ENCODE measurements around the gene VPS13D. TPM values are rescaled to one million over a fixed set of nuclear protein-coding genes. Genes with fewer than 3 reads are reported as not detected.
A peak's percentile ranks its signal among the peaks of the same experiment; 100 is the strongest.

The VPS13D gene
- total and polyA plus RNA-seq, 10 of the 15 experiments (the other 5 are each of a cell fraction or from before 2014, with no cell fraction given), result 1.4 to 16.9 (median 8.5) TPM

GRCh38 chr1:12472798-12473551 is 243.1 kb downstream of the VPS13D start:
- intact Hi-C loops (cut with micrococcal nuclease; ENCODE audit: unreplicated experiment), result no loop called here
- no peak overlapping the region for H3K9ac ChIP-seq (ENCODE audit: control insufficient read depth, insufficient read depth, low read length)

More at GRCh38 chr1:12472798-12473551, 243.1 kb downstream of the VPS13D start:
- no peaks in the 10 kb centered on the region for H4K20me1 ChIP-seq (ENCODE audit: control insufficient read depth, insufficient read depth)
- peak overlapping the region; percentile 1; the same call in 1 of the 2 replicates for H2AFZ ChIP-seq (ENCODE audit: control insufficient read depth, low read depth, low read length)
- no peak overlapping the region for H3K4me3 ChIP-seq
- H3K27me3 ChIP-seq (replicated peaks in 1 of 2; ENCODE audit: control insufficient read depth in 2 of 2, insufficient read depth in 2 of 2, low read length in 1 of 2), result no peaks in the 10 kb centered on the region
- ChIA-PET CTCF (interaction anchor here (1.0 kb wide), 1 partner anchor 16 kb away, joined by 3 read pairs; no protein-coding TSS in a partner anchor), RAD21 (ENCODE audit: unreplicated experiment) (no interaction called here), POLR2A (no interaction called here), SMC1A (ENCODE audit: uncharacterized antibody, unreplicated experiment) (no interaction called here)
- WGBS (ENCODE audit: insufficient coverage, insufficient replicate concordance, low lambda C conversion rate, missing lambda C conversion rate), result 43% methylated on average over 12 of the region's 12 CpGs
- H3K79me2 ChIP-seq (ENCODE audit: control insufficient read depth, insufficient read depth, low read length), result no peaks in the 10 kb centered on the region
- TF ChIP-seq RUNX3 (IDR thresholded peaks at IDR 0.05; ENCODE audit: low read length) (peak; percentile 24; the same call in 1 of the 2 replicates), POLR2AphosphoS2 (IDR thresholded peaks at IDR 0.05; ENCODE audit: low read depth, low read length) (no peak), ZNF207 (IDR thresholded peaks at IDR 0.05; ENCODE audit: borderline replicate concordance) (no peak), ETV6 (conservative IDR thresholded peaks at IDR 0.05 in 1 of 2, IDR thresholded peaks at IDR 0.05 in 1 of 2; ENCODE audit: borderline replicate concordance in 1 of 2, low read depth in 1 of 2) (0 out of 4 replicates have a peak, but pooled peaks of 1 of the 2 experiments have one; percentile 47), STAT3 (IDR thresholded peaks at IDR 0.05; ENCODE audit: low read depth, low read length) (no peak), MTA2 (IDR thresholded peaks at IDR 0.05; ENCODE audit: low read depth) (no peak), RELB (IDR thresholded peaks at IDR 0.05; ENCODE audit: low read depth) (no peak), USF1 (IDR thresholded peaks at IDR 0.05; ENCODE audit: borderline replicate concordance, extremely low read length, insufficient read depth, low read depth, low read length) (no peak), TCF7 (IDR thresholded peaks at IDR 0.05; ENCODE audit: borderline replicate concordance) (no peak), TARDBP (IDR thresholded peaks at IDR 0.05; ENCODE audit: borderline replicate concordance) (no peak)
- no peak overlapping the region; the same call in 1 of the 2 replicates for H3K4me2 ChIP-seq (ENCODE audit: control insufficient read depth, insufficient read depth)
- H3K36me3 ChIP-seq (ENCODE audit: control insufficient read depth in 2 of 2, insufficient read depth in 2 of 2, low read length in 1 of 2), result no peaks in the 10 kb centered on the region; a peak in 1 of 4 replicates
- no peak for ATAC-seq
- H3K4me1 ChIP-seq (ENCODE audit: control insufficient read depth, insufficient read depth, low read length), result no peaks in the 10 kb centered on the region
- peak; percentile 23 for FAIRE-seq
- H3K27ac ChIP-seq (ENCODE audit: control insufficient read depth, insufficient read depth), result no peak overlapping the region
- in situ Hi-C loops (cut with MboI), result no loop called here
- no TSS peak for BruUV-seq (replicated peaks)
- peaks cover 1% of the 10 kb centered on the region; the same call in 1 of the 3 replicates for H3K9me3 ChIP-seq (replicated peaks; ENCODE audit: control insufficient read depth, insufficient read depth, low read length)
- no peak for DNase-seq (ENCODE audit: low read depth, low spot score)
